IMR-90 (cell line): ENCODE results near the gene OR1L6. TPM values are rescaled to one million over a fixed set of nuclear protein-coding genes. Genes with fewer than 3 reads are reported as not detected.

Experiments
- ATAC-seq: fragments of 200-7000 bp; cut with Tn5 transposase; 2 replicates; pipeline ENCODE4 v1.9.1; 2020; ENCODE audit warnings: low read depth, mild to moderate bottlenecking, moderate library complexity
- BruUV-seq: library from RNA; stranded (reverse); fragments of 400-500 nt; replicated peaks from 2 replicates; lab custom pipeline; 2021; lab: Mats Ljungman, UMichigan
- CTCF ChIA-PET: fragments of 300-600 bp; formaldehyde crosslinking; extraction: SDS; loops from one replicate; lab custom pipeline; 2021; ENCODE audit warnings: antibody characterized with exemption; lab: Yijun Ruan, JAX
- POLR2A ChIA-PET: fragments of 300-600 bp; sonication (Branson Sonifier 250); formaldehyde crosslinking; loops from one replicate; lab custom pipeline; 2022; ENCODE audit warnings: antibody characterized with exemption; ENCODE audit not compliant: unreplicated experiment; lab: Charles Lee
- DNase-seq: peaks from one replicate; pipeline ENCODE4 v3.0.0; 2013
- H2AFZ ChIP-seq: replicated peaks from 2 replicates; pipeline ENCODE3; 2013; ENCODE audit warnings: low read length, mild to moderate bottlenecking; ENCODE audit not compliant: poor library complexity
- H2AK5ac ChIP-seq: 2 replicates; pipeline ENCODE4 v1.6.1; 2013; ENCODE audit warnings: low read depth, low read length, inconsistent platforms
- H2AK9ac ChIP-seq: replicated peaks from 2 replicates; pipeline ENCODE3; 2013; ENCODE audit warnings: mild to moderate bottlenecking, low read depth, low read length, moderate library complexity; ENCODE audit not compliant: poor library complexity
- H2BK120ac ChIP-seq: 2 replicates; pipeline ENCODE4 v1.6.1; 2013; ENCODE audit warnings: low read depth, low read length, inconsistent platforms
- H2BK15ac ChIP-seq: 3 replicates; pipeline ENCODE4 v1.6.1; 2013; ENCODE audit warnings: low read depth, low read length, inconsistent platforms
- H2BK20ac ChIP-seq: 2 replicates; pipeline ENCODE4 v1.6.1; 2013; ENCODE audit warnings: low read depth, mild to moderate bottlenecking, inconsistent platforms, low read length, moderate library complexity
- H2BK5ac ChIP-seq: 2 replicates; pipeline ENCODE4 v1.6.1; 2013; ENCODE audit warnings: mild to moderate bottlenecking, low read depth, low read length, inconsistent platforms; ENCODE audit not compliant: poor library complexity, severe bottlenecking
- H3K14ac ChIP-seq: replicated peaks from 2 replicates; pipeline ENCODE4 v1.6.1; 2013; ENCODE audit warnings: low read depth, low read length, inconsistent platforms
- H3K18ac ChIP-seq: 2 replicates; pipeline ENCODE4 v1.6.1; 2013; ENCODE audit warnings: low read depth, low read length, control low read depth
- H3K23ac ChIP-seq: 2 replicates; pipeline ENCODE4 v1.6.1; 2013; ENCODE audit warnings: low read depth, low read length, inconsistent platforms
- H3K27ac ChIP-seq: 2 replicates; pipeline ENCODE4 v1.5.1; 2013; ENCODE audit warnings: mild to moderate bottlenecking, control low read depth, low read length; ENCODE audit not compliant: insufficient read depth
- H3K27me3 ChIP-seq: 2 replicates; pipeline ENCODE4 v1.6.1; 2013; ENCODE audit warnings: low read length; ENCODE audit not compliant: control insufficient read depth, insufficient read depth
- H3K36me3 ChIP-seq: 2 replicates; pipeline ENCODE4 v1.6.1; 2013; ENCODE audit warnings: low read length, mixed read lengths; ENCODE audit not compliant: control insufficient read depth, insufficient read depth
- H3K4ac ChIP-seq: 2 replicates; pipeline ENCODE4 v1.6.1; 2013; ENCODE audit warnings: low read depth, low read length, inconsistent platforms
- H3K4me1 ChIP-seq: 2 replicates; pipeline ENCODE4 v1.6.1; 2013; ENCODE audit warnings: low read length, mixed read lengths; ENCODE audit not compliant: control insufficient read depth, insufficient read depth
- H3K4me2 ChIP-seq: 2 replicates; pipeline ENCODE4 v1.6.1; 2013; ENCODE audit warnings: low read depth, mild to moderate bottlenecking, control low read depth, low read length, moderate library complexity
- H3K4me3 ChIP-seq: 2 replicates; pipeline ENCODE4 v1.5.1; 2013; ENCODE audit warnings: low read depth, mild to moderate bottlenecking, control low read depth, low read length, moderate library complexity; ENCODE audit not compliant: insufficient read depth
- H3K56ac ChIP-seq: 2 replicates; pipeline ENCODE4 v1.6.1; 2013; ENCODE audit warnings: low read length, inconsistent platforms; ENCODE audit not compliant: insufficient read depth; ENCODE audit errors: extremely low read depth
- H3K79me1 ChIP-seq, 2 experiments: 2 replicates each; pipeline ENCODE4 v1.6.1; 2013; ENCODE audit warnings: low read length in 2 of 2, inconsistent platforms in 1 of 2, low read depth in 1 of 2
- H3K9ac ChIP-seq: 2 replicates; pipeline ENCODE4 v1.6.1; 2013; ENCODE audit warnings: low read depth, low read length, control low read depth
- H3K9me1 ChIP-seq: 2 replicates; pipeline ENCODE4 v1.6.1; 2013; ENCODE audit warnings: low read length, inconsistent platforms; ENCODE audit not compliant: insufficient read depth
- H3K9me3 ChIP-seq: 2 replicates; pipeline ENCODE4 v1.6.1; 2013; ENCODE audit warnings: low read length; ENCODE audit not compliant: control insufficient read depth, insufficient read depth
- H4K20me1 ChIP-seq: 2 replicates; pipeline ENCODE4 v1.6.1; 2013; ENCODE audit warnings: low read length, inconsistent platforms; ENCODE audit not compliant: insufficient read depth
- H4K5ac ChIP-seq: 2 replicates; pipeline ENCODE4 v1.6.1; 2013; ENCODE audit warnings: mild to moderate bottlenecking, low read depth, low read length, control low read depth
- H4K8ac ChIP-seq, 2 experiments: 2 replicates each; pipeline ENCODE4 v1.6.1; 2013; ENCODE audit warnings: low read depth in 2 of 2, low read length in 2 of 2, control low read depth in 1 of 2, inconsistent platforms in 1 of 2
- H4K91ac ChIP-seq: 2 replicates; pipeline ENCODE4 v1.6.1; 2013; ENCODE audit warnings: low read depth, low read length, inconsistent platforms; ENCODE audit not compliant: insufficient read depth
- BHLHE40 ChIP-seq: fragments of 150-350 bp; IDR thresholded peaks from 2 replicates; pipeline ENCODE4 v1.6.1; 2016; ENCODE audit warnings: mild to moderate bottlenecking, low read depth, low read length
- CEBPB ChIP-seq: IDR thresholded peaks from 2 replicates; pipeline ENCODE4 v1.6.1; 2012; ENCODE audit warnings: low read depth, low read length, improper control_type of control experiment
- CHD1 ChIP-seq: IDR thresholded peaks from 2 replicates; pipeline ENCODE4 v1.6.1; 2012; ENCODE audit warnings: low read depth, low read length, improper control_type of control experiment
- FOS ChIP-seq: fragments of 150-350 bp; IDR thresholded peaks from 2 replicates; pipeline ENCODE4 v1.6.1; 2016; ENCODE audit warnings: low read depth, low read length
- MAFK ChIP-seq: IDR thresholded peaks from 2 replicates; pipeline ENCODE4 v1.6.1; 2012; ENCODE audit warnings: low read depth, low read length, improper control_type of control experiment
- MAZ ChIP-seq: IDR thresholded peaks from 2 replicates; pipeline ENCODE4 v1.6.1; 2012; ENCODE audit warnings: low read depth, mild to moderate bottlenecking, low read length, improper control_type of control experiment, moderate library complexity, borderline replicate concordance
- MXI1 ChIP-seq: IDR thresholded peaks from 2 replicates; pipeline ENCODE4 v1.6.1; 2012; ENCODE audit warnings: low read depth, mild to moderate bottlenecking, low read length, moderate library complexity, borderline replicate concordance
- NFE2L2 ChIP-seq: fragments of 150-350 bp; IDR thresholded peaks from 2 replicates; pipeline ENCODE4 v1.6.1; 2016; ENCODE audit warnings: low read depth, mild to moderate bottlenecking, low read length
- POLR2A ChIP-seq: IDR thresholded peaks from 2 replicates; pipeline ENCODE4 v1.6.1; 2012; ENCODE audit warnings: mild to moderate bottlenecking, low read depth, low read length
- RAD21 ChIP-seq: IDR thresholded peaks from 2 replicates; pipeline ENCODE4 v1.6.1; 2012; ENCODE audit warnings: low read length, improper control_type of control experiment
- RCOR1 ChIP-seq: IDR thresholded peaks from 2 replicates; pipeline ENCODE4 v1.6.1; 2012; ENCODE audit warnings: mild to moderate bottlenecking, low read length, improper control_type of control experiment; ENCODE audit not compliant: insufficient replicate concordance
- RFX5 ChIP-seq: IDR thresholded peaks from 2 replicates; pipeline ENCODE4 v1.8.0; 2012; ENCODE audit warnings: low read depth, mild to moderate bottlenecking, low read length, moderate library complexity
- SMC3 ChIP-seq: fragments of 150-350 bp; IDR thresholded peaks from 2 replicates; pipeline ENCODE4 v1.6.1; 2016; ENCODE audit warnings: low read depth, mild to moderate bottlenecking, antibody characterized with exemption, low read length, moderate library complexity
- WGBS, 2 experiments: methylation state at CpG; one replicate each; pipeline versions ENCODE4 v1.1.5 to v1.1.7; 2013; ENCODE audit warnings: missing lambda C conversion rate in 2 of 2; ENCODE audit not compliant: insufficient read length in 1 of 2; ENCODE audit errors: extremely low coverage in 2 of 2; 5-methylcytosine and 5-hydroxymethylcytosine counted together
- dilution Hi-C: fragments of 300-500 bp; cut with HindIII; formaldehyde crosslinking; loops from one replicate; pipeline ENCODE4 v1.14.3; 2018; ENCODE audit warnings: low sequenced_read_pairs; ENCODE audit not compliant: unreplicated experiment
- in situ Hi-C: fragments of 300-500 bp; cut with MboI; formaldehyde crosslinking; loops from 3 replicates; pipeline ENCODE4 v1.14.3; 2019; ENCODE audit warnings: low sequenced_read_pairs, inconsistent platforms, mixed read lengths
- intact Hi-C: fragments of 100-400 bp; cut with micrococcal nuclease; formaldehyde crosslinking; loops from 2 replicates; pipeline ENCODE4 v1.10.0; 2022
- polyA plus RNA-seq, 3 experiments: library from polyadenylated mRNA; depleted of rRNA; stranded (reverse); fragments of >200 nt; gene quantifications; 2 replicates each; pipeline ENCODE4 v1.2.3, GENCODE V29; 2012; ENCODE audit warnings: low replicate concordance in 1 of 3
- total RNA-seq: library from RNA; depleted of rRNA; stranded (reverse); fragments of >200 nt; gene quantifications from 2 replicates; pipeline ENCODE4 v1.2.3, GENCODE V29; 2012
- TF ChIP-seq, protein P1 (sequence below): fragments of 150-350 bp; IDR thresholded peaks from 2 replicates; pipeline ENCODE4 v1.6.1; 2017; ENCODE audit warnings: mild to moderate bottlenecking, antibody characterized with exemption, low read length, low read depth
- TF ChIP-seq, protein P2 (sequence below): fragments of 150-350 bp; IDR thresholded peaks from 2 replicates; pipeline ENCODE4 v1.6.1; 2016; ENCODE audit warnings: low read depth, mild to moderate bottlenecking, low read length, moderate library complexity, borderline replicate concordance
- TF ChIP-seq, protein P3 (sequence below): conservative IDR thresholded peaks from 2 replicates; pipeline ENCODE4 v1.5.1; 2012; ENCODE audit warnings: mild to moderate bottlenecking, low read depth, low read length, improper control_type of control experiment

The OR1L6 gene
- total and polyA plus RNA-seq, 2 of the 4 experiments (the other 2 are of a cell fraction), result not detected

DNA sequence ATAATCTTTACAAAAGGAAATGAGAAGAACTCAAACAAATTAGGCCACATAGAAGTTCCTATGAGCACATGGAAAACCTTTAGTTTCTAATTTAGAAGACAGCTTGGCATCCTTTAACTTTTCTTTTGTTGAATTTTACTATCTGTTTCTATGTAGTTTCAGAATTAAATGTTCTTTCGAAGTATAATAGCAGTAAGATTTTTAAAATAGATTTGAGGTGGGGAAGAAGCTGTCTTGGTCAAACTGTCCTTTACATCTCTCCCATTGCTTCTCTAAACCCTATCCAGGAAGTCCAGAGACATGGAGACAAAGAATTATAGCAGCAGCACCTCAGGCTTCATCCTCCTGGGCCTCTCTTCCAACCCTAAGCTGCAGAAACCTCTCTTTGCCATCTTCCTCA lies 18.4 kb upstream of the OR1L6 start, which contains the start of gene OR1L4:
TSS of gene OR1L4 (plus strand) at position 301 of the 400 bp plus-strand sequence. CDS start at position 301, 0 bp downstream.
- dilution Hi-C loops, result no loop called here

More for the DNA sequence above, 18.4 kb upstream of the OR1L6 start, which contains the start of gene OR1L4:
- no peak within 1 kb of the TSS for H3K9ac ChIP-seq
- H4K8ac ChIP-seq, result no peak within 1 kb of the TSS
- DNase-seq (no peak), ATAC-seq (no peak)
- H3K9me3 ChIP-seq, result peaks cover 19% of the 10 kb centered on the region
- H3K4me2 ChIP-seq, result no peak within 1 kb of the TSS
- no peaks in the 10 kb centered on the region for H3K4me1 ChIP-seq
- no peaks in the 10 kb centered on the region for H4K20me1 ChIP-seq
- H2BK120ac ChIP-seq, result no peak within 1 kb of the TSS
- H3K36me3 ChIP-seq, result no peaks in the 10 kb centered on the region
- intact Hi-C loops, result no loop called here
- no peak within 1 kb of the TSS for H3K14ac ChIP-seq
- H4K91ac ChIP-seq, result no peak within 1 kb of the TSS
- no peak within 1 kb of the TSS for H2BK5ac ChIP-seq
- no peak within 1 kb of the TSS for H3K56ac ChIP-seq
- CTCF ChIA-PET, result no interaction called here
- H3K18ac ChIP-seq, result no peak within 1 kb of the TSS
- TF ChIP-seq CEBPB (no peak), POLR2A (no peak), MAFK (no peak), MAZ (no peak), BHLHE40 (no peak), RCOR1 (no peak), NFE2L2 (no peak), MXI1 (no peak), SMC3 (no peak), CHD1 (no peak), RFX5 (no peak), FOS (no peak), RAD21 (no peak)
- TF ChIP-seq, protein P1, sequence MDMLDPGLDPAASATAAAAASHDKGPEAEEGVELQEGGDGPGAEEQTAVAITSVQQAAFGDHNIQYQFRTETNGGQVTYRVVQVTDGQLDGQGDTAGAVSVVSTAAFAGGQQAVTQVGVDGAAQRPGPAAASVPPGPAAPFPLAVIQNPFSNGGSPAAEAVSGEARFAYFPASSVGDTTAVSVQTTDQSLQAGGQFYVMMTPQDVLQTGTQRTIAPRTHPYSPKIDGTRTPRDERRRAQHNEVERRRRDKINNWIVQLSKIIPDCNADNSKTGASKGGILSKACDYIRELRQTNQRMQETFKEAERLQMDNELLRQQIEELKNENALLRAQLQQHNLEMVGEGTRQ, result no peak
- TF ChIP-seq, protein P2, sequence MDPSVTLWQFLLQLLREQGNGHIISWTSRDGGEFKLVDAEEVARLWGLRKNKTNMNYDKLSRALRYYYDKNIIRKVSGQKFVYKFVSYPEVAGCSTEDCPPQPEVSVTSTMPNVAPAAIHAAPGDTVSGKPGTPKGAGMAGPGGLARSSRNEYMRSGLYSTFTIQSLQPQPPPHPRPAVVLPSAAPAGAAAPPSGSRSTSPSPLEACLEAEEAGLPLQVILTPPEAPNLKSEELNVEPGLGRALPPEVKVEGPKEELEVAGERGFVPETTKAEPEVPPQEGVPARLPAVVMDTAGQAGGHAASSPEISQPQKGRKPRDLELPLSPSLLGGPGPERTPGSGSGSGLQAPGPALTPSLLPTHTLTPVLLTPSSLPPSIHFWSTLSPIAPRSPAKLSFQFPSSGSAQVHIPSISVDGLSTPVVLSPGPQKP, result no peak
- TF ChIP-seq, protein P3, sequence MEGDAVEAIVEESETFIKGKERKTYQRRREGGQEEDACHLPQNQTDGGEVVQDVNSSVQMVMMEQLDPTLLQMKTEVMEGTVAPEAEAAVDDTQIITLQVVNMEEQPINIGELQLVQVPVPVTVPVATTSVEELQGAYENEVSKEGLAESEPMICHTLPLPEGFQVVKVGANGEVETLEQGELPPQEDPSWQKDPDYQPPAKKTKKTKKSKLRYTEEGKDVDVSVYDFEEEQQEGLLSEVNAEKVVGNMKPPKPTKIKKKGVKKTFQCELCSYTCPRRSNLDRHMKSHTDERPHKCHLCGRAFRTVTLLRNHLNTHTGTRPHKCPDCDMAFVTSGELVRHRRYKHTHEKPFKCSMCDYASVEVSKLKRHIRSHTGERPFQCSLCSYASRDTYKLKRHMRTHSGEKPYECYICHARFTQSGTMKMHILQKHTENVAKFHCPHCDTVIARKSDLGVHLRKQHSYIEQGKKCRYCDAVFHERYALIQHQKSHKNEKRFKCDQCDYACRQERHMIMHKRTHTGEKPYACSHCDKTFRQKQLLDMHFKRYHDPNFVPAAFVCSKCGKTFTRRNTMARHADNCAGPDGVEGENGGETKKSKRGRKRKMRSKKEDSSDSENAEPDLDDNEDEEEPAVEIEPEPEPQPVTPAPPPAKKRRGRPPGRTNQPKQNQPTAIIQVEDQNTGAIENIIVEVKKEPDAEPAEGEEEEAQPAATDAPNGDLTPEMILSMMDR, result no peak
- H3K4me3 ChIP-seq, result no peak within 1 kb of the TSS
- no TSS peak for BruUV-seq
- no peak within 1 kb of the TSS for H4K5ac ChIP-seq
- no peak within 1 kb of the TSS for H2AFZ ChIP-seq
- no peak within 1 kb of the TSS for H2BK15ac ChIP-seq
- no peaks in the 10 kb centered on the region for H3K27me3 ChIP-seq
- no peak within 1 kb of the TSS for H3K4ac ChIP-seq
- no peaks in the 10 kb centered on the region for H3K79me1 ChIP-seq
- no peak within 1 kb of the TSS for H3K23ac ChIP-seq
- H2AK5ac ChIP-seq, result no peak within 1 kb of the TSS
- H3K9me1 ChIP-seq, result no peaks in the 10 kb centered on the region
- POLR2A ChIA-PET, result no interaction called here
- H3K27ac ChIP-seq, result no peak within 1 kb of the TSS
- no CpG with 5 or more reads among the region's 1 CpG for WGBS, 2 experiments
- no peak within 1 kb of the TSS for H2BK20ac ChIP-seq
- H2AK9ac ChIP-seq, result no peak within 1 kb of the TSS
- in situ Hi-C loops, result no loop called here
